Activated T-helper 2 cell treated with anti-CD3 and anti-CD28 coated beads, Interferon-gamma antibody, Interleukin-2, Interleukin-4, amounts not matched to agents 10 μg/mL and 5 μg/mL and 100 μg/mL, durations not matched to agents 14 hours and 24 hours and 36 hours (primary cell): ENCODE results near the gene LMOD3. TPM values are rescaled to one million over a fixed set of nuclear protein-coding genes. Genes with fewer than 3 reads are reported as not detected.
A peak's percentile ranks its signal among the peaks of the same experiment; 100 is the strongest.

Source experiments
- DNase-seq: peaks from one replicate; pipeline ENCODE4 v3.0.0; 2021; ENCODE audit warnings: low spot score
- H3K27ac Mint-ChIP-seq: one replicate; pipeline ENCODE4 v1.8.0; 2021; ENCODE audit warnings: mixed read lengths
- H3K27me3 Mint-ChIP-seq: one replicate; pipeline ENCODE4 v1.8.0; 2021; ENCODE audit warnings: low read depth, mixed read lengths
- H3K36me3 Mint-ChIP-seq: one replicate; pipeline ENCODE4 v1.8.0; 2021; ENCODE audit warnings: low read depth, mixed read lengths
- H3K4me1 Mint-ChIP-seq: one replicate; pipeline ENCODE4 v1.8.0; 2021; ENCODE audit warnings: low read depth, mixed read lengths
- H3K4me3 Mint-ChIP-seq: one replicate; pipeline ENCODE4 v1.8.0; 2021; ENCODE audit warnings: low read depth, mild to moderate bottlenecking, moderate library complexity, mixed read lengths
- H3K9me3 Mint-ChIP-seq: one replicate; pipeline ENCODE4 v1.8.0; 2021; ENCODE audit warnings: mixed read lengths
- intact Hi-C: fragments of 100-400 bp; cut with micrococcal nuclease; formaldehyde crosslinking; loops from one replicate; pipeline ENCODE4 v1.15.1; 2023
- total RNA-seq: library from RNA; stranded (reverse); gene quantifications from 2 replicates; pipeline ENCODE4 v1.2.3, GENCODE V29; 2022

The LMOD3 gene
- not detected in 2 replicates for total RNA-seq

DNA sequence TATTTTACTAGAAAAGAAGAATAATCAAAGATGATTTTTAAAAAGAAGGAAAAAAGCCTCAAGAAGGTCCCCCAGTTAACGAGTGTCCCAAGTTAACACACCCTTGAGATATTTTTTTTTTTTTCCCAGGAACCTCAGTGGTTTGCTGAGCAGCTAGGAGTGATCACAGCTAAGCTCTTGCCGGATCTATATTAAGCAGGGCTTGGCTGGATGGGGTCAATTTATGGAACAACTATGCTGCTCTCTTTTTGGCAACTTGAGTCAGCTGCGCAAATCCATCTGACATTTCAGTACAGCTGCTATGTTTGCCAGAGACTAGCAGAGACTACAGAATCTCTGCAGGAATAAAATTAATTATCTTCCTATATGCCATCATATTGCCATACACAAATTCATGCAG, at the start of gene LMOD3:
LMOD3 (minus strand) TSS at position 193 of the 400 bp plus-strand sequence. CDS start 209 bp downstream, outside the sequence.
- H3K27me3 Mint-ChIP-seq = peaks cover 13% of the 10 kb centered on the region
- no peaks in the 10 kb centered on the region for H3K9me3 Mint-ChIP-seq
- H3K36me3 Mint-ChIP-seq = no peaks in the 10 kb centered on the region
- intact Hi-C loops = loop anchor here (5.0 kb wide), 2 partner anchors 40 to 305 kb away; no protein-coding TSS in a partner anchor
- DNase-seq = no peak
- H3K27ac Mint-ChIP-seq = no peak within 1 kb of the TSS
- H3K4me1 Mint-ChIP-seq = peaks cover 4% of the 10 kb centered on the region
- no peak within 1 kb of the TSS for H3K4me3 Mint-ChIP-seq

- Mint-ChIP-seq H3K4me3 (no peak overlapping the region), H3K27me3 (no peaks in the 10 kb centered on the region), H3K36me3 (peaks cover 85% of the 10 kb centered on the region), H3K9me3 (no peaks in the 10 kb centered on the region), H3K4me1 (peaks cover 8% of the 10 kb centered on the region), H3K27ac (no peak overlapping the region)
- intact Hi-C loops = no loop called here
- no peak for DNase-seq
Measured at GRCh38 chr3:69172058-69172457, 49.7 kb upstream of the LMOD3 start.

DNA sequence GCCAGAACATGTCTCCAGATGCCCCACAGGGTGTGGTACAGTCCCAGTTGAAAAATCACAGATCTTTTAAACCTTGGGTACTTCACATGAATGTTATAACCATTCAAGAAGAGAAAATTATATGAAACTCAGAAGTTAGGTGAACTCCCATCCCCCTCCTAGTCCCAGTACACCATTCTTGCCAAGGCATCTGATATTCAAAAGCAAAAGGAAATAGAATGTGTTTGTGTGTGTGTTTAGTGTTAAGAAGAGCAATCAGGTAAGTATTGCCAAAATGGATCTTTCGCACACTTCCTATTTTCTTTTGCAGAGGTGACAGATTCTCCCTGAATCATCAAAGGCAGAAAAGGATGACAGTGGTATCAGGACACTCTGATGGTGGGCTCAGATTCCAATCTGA, 44.1 kb upstream of the LMOD3 start:
- intact Hi-C loops = no loop called here
- no peaks in the 10 kb centered on the region for H3K9me3 Mint-ChIP-seq
- H3K36me3 Mint-ChIP-seq = peaks cover 40% of the 10 kb centered on the region
- H3K4me1 Mint-ChIP-seq = peaks cover 4% of the 10 kb centered on the region
- H3K27me3 Mint-ChIP-seq = no peaks in the 10 kb centered on the region
- no peak for DNase-seq
- H3K27ac Mint-ChIP-seq = no peak overlapping the region
- no peak overlapping the region for H3K4me3 Mint-ChIP-seq

- no peaks in the 10 kb centered on the region for H3K9me3 Mint-ChIP-seq
- H3K4me1 Mint-ChIP-seq = peaks cover 6% of the 10 kb centered on the region
- H3K27me3 Mint-ChIP-seq = no peaks in the 10 kb centered on the region
- intact Hi-C loops = no loop called here
- no peak for DNase-seq
- H3K27ac Mint-ChIP-seq = no peak overlapping the region
- H3K36me3 Mint-ChIP-seq = peaks cover 33% of the 10 kb centered on the region
- H3K4me3 Mint-ChIP-seq = no peak overlapping the region
Measured at GRCh38 chr3:69165744-69166143, 43.3 kb upstream of the LMOD3 start.

- no peak for DNase-seq
- Mint-ChIP-seq H3K27ac (no peak overlapping the region), H3K4me1 (peaks cover 15% of the 10 kb centered on the region), H3K9me3 (no peaks in the 10 kb centered on the region), H3K4me3 (no peak overlapping the region), H3K27me3 (no peaks in the 10 kb centered on the region), H3K36me3 (peaks cover 18% of the 10 kb centered on the region)
- intact Hi-C loops = loop anchor here (5.0 kb wide), 2 partner anchors 33 to 42 kb away; partner anchors contain the start of gene LMOD3
Measured at GRCh38 chr3:69164296-69164695, 41.9 kb upstream of the LMOD3 start.

DNA sequence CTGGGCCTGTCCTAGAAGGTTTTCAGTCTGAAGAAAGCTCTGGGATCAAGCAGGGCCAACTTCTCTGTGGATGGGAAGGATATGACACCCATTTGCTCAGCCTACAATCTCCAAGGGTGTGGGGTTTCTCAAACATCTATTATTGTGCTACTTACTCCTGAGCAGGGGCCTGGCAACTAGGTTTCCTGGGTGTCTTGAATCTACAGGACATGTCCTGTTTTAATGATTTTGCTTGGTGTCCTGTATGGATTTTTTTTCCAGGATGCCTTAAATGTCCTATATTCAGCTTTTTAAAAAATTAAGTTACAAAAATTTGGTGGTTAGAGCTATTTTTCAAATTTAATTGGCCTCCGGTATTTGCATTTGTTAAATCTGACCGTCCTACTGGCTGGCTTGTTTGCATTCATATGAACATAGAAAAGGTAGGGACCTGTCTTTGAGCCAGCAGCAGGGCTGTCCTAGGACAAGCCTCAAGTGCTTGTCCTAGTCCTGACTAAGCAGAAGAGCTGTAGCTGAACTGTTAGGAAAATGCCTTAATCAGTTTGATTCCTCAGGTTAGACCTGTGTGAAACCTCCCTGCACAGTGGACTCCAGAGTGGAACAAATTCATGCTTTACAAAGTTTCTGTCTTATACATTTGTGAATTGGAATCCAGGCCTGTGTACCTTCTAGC, 40.0 kb upstream of the LMOD3 start:
- peaks cover 15% of the 10 kb centered on the region for H3K4me1 Mint-ChIP-seq
- no peak for DNase-seq
- H3K36me3 Mint-ChIP-seq = peaks cover 4% of the 10 kb centered on the region
- H3K27me3 Mint-ChIP-seq = peaks cover 2% of the 10 kb centered on the region
- H3K27ac Mint-ChIP-seq = no peak overlapping the region
- intact Hi-C loops = loop anchor here (5.0 kb wide), 2 partner anchors 35 to 40 kb away; partner anchors contain the start of gene LMOD3
- H3K9me3 Mint-ChIP-seq = no peaks in the 10 kb centered on the region
- no peak overlapping the region for H3K4me3 Mint-ChIP-seq

DNA sequence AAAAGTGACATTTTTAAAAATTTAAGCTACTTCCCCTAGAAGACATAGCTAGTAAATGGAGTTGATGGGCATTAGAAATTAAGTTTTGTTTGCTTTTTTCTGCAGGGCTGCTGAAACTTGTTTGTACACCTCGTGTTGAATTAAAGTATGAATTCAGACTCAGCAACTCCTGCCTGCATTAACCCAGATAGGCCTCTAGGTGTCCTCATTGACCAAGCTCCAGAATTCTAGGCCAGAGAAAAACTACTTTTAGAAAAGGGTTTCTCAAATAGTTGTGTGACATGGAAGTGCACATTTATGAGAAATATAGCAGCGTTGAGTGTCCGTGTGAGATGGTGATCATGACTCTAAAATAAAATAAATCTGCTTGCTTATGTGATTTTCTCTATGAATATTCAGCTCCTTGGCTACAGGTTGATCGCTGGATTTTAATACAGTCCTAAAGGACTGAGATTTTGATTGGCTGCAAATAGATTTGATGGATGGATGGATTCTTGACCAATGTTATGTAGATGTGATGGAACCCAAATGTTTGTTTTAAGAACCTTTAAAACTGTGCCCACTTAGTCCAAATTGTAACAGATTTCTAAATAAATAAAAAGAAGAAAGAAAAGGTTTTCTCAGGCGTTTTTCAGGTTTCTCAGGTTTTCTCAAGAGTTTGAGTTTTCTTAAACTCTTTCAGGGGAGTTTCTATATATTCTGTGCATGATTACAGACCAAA, 39.4 kb upstream of the LMOD3 start:
- Mint-ChIP-seq H3K36me3 (peaks cover 3% of the 10 kb centered on the region), H3K4me1 (peaks cover 15% of the 10 kb centered on the region), H3K4me3 (no peak overlapping the region), H3K9me3 (no peaks in the 10 kb centered on the region), H3K27me3 (peaks cover 7% of the 10 kb centered on the region), H3K27ac (no peak overlapping the region)
- DNase-seq = peak; percentile 13
- intact Hi-C loops = loop anchor here (1.0 to 5.0 kb wide), 5 partner anchors 36 to 509 kb away; partner anchors contain the start of gene LMOD3

DNA sequence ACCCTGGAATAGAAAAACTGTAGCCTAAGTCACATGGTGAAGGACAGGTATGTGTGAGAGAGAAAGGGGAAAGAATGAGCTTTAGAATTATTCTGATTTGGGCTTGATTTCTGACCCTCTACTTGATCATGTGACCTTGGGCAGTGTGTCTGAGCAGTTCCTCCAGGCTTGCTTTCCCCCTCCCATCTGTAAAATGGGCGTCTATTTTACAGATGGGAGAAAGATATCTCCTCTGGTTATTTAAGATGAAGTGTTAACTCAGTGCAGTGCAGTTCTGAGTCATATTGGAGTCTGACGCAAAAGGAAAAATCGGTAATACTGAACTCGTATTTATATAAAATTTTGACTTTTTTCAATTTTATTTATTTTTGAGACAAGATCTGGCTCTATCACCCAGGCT, 38.1 kb upstream of the LMOD3 start:
- Mint-ChIP-seq H3K36me3 (no peaks in the 10 kb centered on the region), H3K27ac (no peak overlapping the region), H3K27me3 (peaks cover 7% of the 10 kb centered on the region), H3K9me3 (no peaks in the 10 kb centered on the region), H3K4me3 (no peak overlapping the region), H3K4me1 (peaks cover 15% of the 10 kb centered on the region)
- no peak for DNase-seq
- intact Hi-C loops = loop anchor here (2.0 to 5.0 kb wide), 4 partner anchors 37 to 510 kb away; partner anchors contain the start of gene LMOD3

DNA sequence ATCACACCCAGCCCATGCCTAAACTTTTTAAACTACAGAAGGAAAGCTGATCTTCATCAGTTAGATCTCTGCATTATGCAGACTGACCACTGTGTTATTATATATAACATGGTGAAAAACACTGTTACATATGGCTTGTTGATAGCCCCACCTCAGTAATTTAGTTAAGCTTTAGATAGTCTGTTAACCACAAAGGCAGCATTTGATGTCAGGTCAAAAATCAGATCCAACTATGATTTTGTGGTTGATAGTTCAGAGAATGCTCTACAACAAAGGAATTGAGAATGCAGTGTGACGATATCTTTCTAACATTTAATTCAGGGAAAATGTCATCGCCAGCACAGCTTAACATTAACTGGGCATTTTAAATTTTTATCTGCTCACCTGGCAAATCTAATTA, 37.7 kb upstream of the LMOD3 start:
- Mint-ChIP-seq H3K27me3 (peaks cover 11% of the 10 kb centered on the region), H3K27ac (no peak overlapping the region), H3K36me3 (no peaks in the 10 kb centered on the region), H3K4me3 (no peak overlapping the region), H3K4me1 (peaks cover 15% of the 10 kb centered on the region), H3K9me3 (no peaks in the 10 kb centered on the region)
- intact Hi-C loops = loop anchor here (2.0 to 5.0 kb wide), 4 partner anchors 37 to 511 kb away; partner anchors contain the start of gene LMOD3
- DNase-seq = no peak

DNA sequence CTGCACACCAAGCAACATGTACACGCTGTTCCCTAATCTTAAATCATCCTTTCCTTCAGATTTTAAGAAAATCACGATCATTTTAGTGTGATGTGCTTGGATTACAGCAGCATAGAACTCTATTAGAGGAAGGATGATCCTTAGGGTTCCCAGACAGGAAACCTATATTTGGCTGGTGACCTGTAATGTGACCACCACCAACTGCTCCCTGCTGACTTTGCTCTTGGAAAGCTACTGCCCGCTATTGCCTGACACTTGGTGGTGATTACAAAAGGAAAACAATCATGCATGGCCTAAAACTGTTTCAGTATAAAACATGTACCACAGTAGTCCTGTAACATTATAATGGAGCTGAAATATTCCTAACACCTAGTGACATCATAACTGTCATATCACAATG, 27.2 kb upstream of the LMOD3 start:
- intact Hi-C loops = no loop called here
- Mint-ChIP-seq H3K4me3 (no peak overlapping the region), H3K36me3 (no peaks in the 10 kb centered on the region), H3K27me3 (peaks cover 14% of the 10 kb centered on the region), H3K9me3 (no peaks in the 10 kb centered on the region), H3K27ac (no peak overlapping the region), H3K4me1 (no peaks in the 10 kb centered on the region)
- DNase-seq = no peak

GRCh38 chr3:69145688-69146087, 23.3 kb upstream of the LMOD3 start:
- H3K4me1 Mint-ChIP-seq = peaks cover 2% of the 10 kb centered on the region
- H3K27ac Mint-ChIP-seq = no peak overlapping the region
- no peak for DNase-seq
- no peaks in the 10 kb centered on the region for H3K9me3 Mint-ChIP-seq
- intact Hi-C loops = no loop called here
- H3K36me3 Mint-ChIP-seq = no peaks in the 10 kb centered on the region
- no peak overlapping the region for H3K4me3 Mint-ChIP-seq
- H3K27me3 Mint-ChIP-seq = peaks cover 12% of the 10 kb centered on the region

DNA sequence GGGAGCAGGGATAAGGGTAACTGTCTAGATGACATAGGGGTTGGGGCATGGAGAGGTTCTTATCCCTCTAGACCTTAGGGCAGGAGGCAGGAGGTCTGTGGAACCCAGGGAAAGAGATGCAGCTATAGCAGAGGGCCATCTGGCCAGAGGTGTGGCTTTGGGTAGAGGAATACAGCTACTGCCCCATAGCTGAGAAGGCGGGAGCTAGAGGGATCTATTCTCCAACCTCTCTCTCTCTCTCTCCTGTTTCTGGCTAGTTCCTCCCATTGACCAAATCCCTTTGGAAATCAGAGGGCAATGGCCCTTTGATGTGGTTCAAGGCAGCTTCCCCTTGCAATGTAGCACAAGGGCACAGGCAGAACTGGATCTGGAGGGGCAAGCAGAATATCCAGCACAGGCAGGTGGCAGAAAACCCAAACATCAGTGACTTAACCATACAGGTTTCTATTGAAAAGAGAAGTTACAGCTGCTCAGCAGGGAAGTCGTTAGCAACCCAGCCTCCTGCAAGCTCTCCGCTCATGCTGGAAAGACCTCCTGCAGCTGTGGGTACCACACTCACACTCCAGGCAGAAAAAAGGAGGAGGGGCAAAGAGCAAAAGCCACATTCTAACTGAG, 22.3 kb upstream of the LMOD3 start:
- no peaks in the 10 kb centered on the region for H3K36me3 Mint-ChIP-seq
- H3K9me3 Mint-ChIP-seq = no peaks in the 10 kb centered on the region

DNA sequence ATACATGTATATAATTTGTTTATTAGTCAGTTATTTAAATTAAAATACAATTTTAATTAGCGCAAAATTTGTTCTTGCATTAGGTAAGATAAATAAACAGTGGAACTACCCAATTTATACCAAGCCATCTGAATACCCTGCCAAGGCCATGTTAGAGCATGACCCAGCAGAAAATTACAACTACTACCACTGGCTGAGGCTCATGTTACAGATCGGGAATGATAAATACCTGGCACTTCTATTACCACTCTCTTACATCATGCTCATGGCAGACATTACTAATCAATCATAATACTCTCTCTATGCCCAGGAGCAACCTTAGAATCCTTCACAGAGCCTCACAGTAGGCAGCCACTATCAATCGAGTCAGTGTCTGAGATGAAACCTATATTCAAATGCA, 21.2 kb upstream of the LMOD3 start:
- no peak for DNase-seq
- Mint-ChIP-seq H3K9me3 (no peaks in the 10 kb centered on the region), H3K27ac (no peak overlapping the region), H3K36me3 (no peaks in the 10 kb centered on the region), H3K4me1 (peaks cover 2% of the 10 kb centered on the region), H3K4me3 (no peak overlapping the region), H3K27me3 (peaks cover 23% of the 10 kb centered on the region)
- intact Hi-C loops = no loop called here

More for the DNA sequence above, 22.3 kb upstream of the LMOD3 start:
- H3K27me3 Mint-ChIP-seq = peaks cover 17% of the 10 kb centered on the region
- no peak overlapping the region for H3K27ac Mint-ChIP-seq
- intact Hi-C loops = no loop called here
- H3K4me1 Mint-ChIP-seq = peaks cover 2% of the 10 kb centered on the region
- no peak overlapping the region for H3K4me3 Mint-ChIP-seq
- DNase-seq = no peak
